SK-N-SH (cell line): ENCODE data around the gene SLC2A13.

Experiments used
- JUND ChIP-seq: IDR thresholded peaks from 2 replicates; pipeline ENCODE4 v1.4.0; 2012
- POLR2AphosphoS5 ChIP-seq: IDR thresholded peaks from 2 replicates; pipeline ENCODE4 v1.6.1; 2012; ENCODE audit warnings: low read depth, low read length

GRCh38 chr12:39815746-39816145, 290.1 kb downstream of the SLC2A13 start:
- TF ChIP-seq POLR2AphosphoS5 (no peak), JUND (no peak)
